Measurements from ENCODE around the gene ZSCAN31. TPM values are rescaled to one million over a fixed set of nuclear protein-coding genes. Genes with fewer than 3 reads are reported as not detected.

Gene ZSCAN31
- total and polyA plus RNA-seq, 9 of the 15 experiments (the other 6 are each of a cell fraction or from before 2014, with no cell fraction given): 3.9 to 12.1 (median 7.0) TPM

- TF ChIP-seq ETS2 (tag; IDR thresholded peaks at IDR 0.05; ENCODE audit: borderline replicate concordance, poor library complexity, severe bottlenecking) (no peak), ZNF507 (tag; conservative IDR thresholded peaks at IDR 0.05) (no peak), TRIM24 (IDR thresholded peaks at IDR 0.05) (peak in 1 of 2 experiments; percentile 58; a peak in 1 of 4 replicates), THRA (IDR thresholded peaks at IDR 0.05) (no peak), BCL6 (CRISPR knock-in tag; IDR thresholded peaks at IDR 0.05) (no peak), ZNF79 (CRISPR knock-in tag; IDR thresholded peaks at IDR 0.05; ENCODE audit: low read depth) (no peak), ZNF561 (CRISPR knock-in tag; conservative IDR thresholded peaks at IDR 0.05) (no peak), RFX7 (CRISPR knock-in tag; IDR thresholded peaks at IDR 0.05) (no peak), FOXO4 (CRISPR knock-in tag; IDR thresholded peaks at IDR 0.05) (no peak), TEAD1 (CRISPR knock-in tag; IDR thresholded peaks at IDR 0.05) (no peak), STAT5A (IDR thresholded peaks at IDR 0.05; ENCODE audit: borderline replicate concordance, low read length) (no peak), ZNF518B (CRISPR knock-in tag; IDR thresholded peaks at IDR 0.05) (no peak), CTCF (IDR thresholded peaks at IDR 0.05 in 2 of 3, conservative IDR thresholded peaks at IDR 0.05 in 1 of 3; ENCODE audit: insufficient read depth in 2 of 3, low read depth in 1 of 3, low read length in 3 of 3) (peak; percentile 59 to 71 (median 68)), KDM4B (IDR thresholded peaks at IDR 0.05; ENCODE audit: borderline replicate concordance in 2 of 2, low read depth in 1 of 2) (no peak), ZNF41 (CRISPR knock-in tag; conservative IDR thresholded peaks at IDR 0.05) (no peak), CREB3 (tag; conservative IDR thresholded peaks at IDR 0.05; ENCODE audit: low read depth) (no peak)
These were observed 47.5 kb upstream of the ZSCAN31 start (continued) for GRCh38 chr6:28383235-28384142.

Data from K562 (cell line).